GM12875 (cell line): ENCODE data around the gene TM4SF4.

ENCODE experiments used
- H3K4me3 ChIP-seq: one replicate; pipeline ENCODE4 v1.5.1; 2011; ENCODE audit warnings: low read depth, low read length, control low read depth
- TF ChIP-seq, protein P1 (sequence below): IDR thresholded peaks from 2 replicates; pipeline ENCODE4 v1.5.1; 2011; ENCODE audit warnings: low read depth, mild to moderate bottlenecking, control low read depth, inconsistent platforms, low read length, moderate library complexity, borderline replicate concordance; ENCODE audit not compliant: insufficient read depth

The TM4SF4 gene, protein sequence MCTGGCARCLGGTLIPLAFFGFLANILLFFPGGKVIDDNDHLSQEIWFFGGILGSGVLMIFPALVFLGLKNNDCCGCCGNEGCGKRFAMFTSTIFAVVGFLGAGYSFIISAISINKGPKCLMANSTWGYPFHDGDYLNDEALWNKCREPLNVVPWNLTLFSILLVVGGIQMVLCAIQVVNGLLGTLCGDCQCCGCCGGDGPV

DNA sequence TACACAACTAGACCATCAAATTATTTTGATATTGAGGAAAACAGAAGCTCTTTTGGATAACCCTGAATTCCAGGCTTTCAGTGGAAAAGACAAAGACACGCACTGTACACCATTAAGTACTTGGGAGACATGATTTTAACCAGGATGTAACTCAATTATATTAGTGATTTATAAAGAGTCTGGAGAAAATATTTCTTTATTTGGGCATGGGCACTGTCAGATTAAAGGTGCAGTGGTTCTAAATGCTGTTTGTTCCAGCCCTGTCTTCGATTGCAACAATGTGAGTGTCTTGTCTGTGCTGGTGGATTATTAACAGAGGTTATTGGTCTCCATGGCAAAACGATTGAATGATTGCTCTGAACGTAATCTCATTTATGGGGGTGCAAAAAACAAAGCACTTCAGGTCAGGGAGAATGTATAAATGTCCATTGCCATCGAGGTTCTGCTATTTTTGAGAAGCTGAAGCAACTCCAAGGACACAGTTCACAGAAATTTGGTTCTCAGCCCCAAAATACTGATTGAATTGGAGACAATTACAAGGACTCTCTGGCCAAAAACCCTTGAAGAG, at the start of gene TM4SF4:
TSS of gene TM4SF4 (plus strand) at position 448 of the 568 bp plus-strand sequence. CDS start 181 bp downstream, outside the sequence.
- no peak within 1 kb of the TSS for H3K4me3 ChIP-seq
- TF ChIP-seq, protein P1, sequence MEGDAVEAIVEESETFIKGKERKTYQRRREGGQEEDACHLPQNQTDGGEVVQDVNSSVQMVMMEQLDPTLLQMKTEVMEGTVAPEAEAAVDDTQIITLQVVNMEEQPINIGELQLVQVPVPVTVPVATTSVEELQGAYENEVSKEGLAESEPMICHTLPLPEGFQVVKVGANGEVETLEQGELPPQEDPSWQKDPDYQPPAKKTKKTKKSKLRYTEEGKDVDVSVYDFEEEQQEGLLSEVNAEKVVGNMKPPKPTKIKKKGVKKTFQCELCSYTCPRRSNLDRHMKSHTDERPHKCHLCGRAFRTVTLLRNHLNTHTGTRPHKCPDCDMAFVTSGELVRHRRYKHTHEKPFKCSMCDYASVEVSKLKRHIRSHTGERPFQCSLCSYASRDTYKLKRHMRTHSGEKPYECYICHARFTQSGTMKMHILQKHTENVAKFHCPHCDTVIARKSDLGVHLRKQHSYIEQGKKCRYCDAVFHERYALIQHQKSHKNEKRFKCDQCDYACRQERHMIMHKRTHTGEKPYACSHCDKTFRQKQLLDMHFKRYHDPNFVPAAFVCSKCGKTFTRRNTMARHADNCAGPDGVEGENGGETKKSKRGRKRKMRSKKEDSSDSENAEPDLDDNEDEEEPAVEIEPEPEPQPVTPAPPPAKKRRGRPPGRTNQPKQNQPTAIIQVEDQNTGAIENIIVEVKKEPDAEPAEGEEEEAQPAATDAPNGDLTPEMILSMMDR: no peak

DNA sequence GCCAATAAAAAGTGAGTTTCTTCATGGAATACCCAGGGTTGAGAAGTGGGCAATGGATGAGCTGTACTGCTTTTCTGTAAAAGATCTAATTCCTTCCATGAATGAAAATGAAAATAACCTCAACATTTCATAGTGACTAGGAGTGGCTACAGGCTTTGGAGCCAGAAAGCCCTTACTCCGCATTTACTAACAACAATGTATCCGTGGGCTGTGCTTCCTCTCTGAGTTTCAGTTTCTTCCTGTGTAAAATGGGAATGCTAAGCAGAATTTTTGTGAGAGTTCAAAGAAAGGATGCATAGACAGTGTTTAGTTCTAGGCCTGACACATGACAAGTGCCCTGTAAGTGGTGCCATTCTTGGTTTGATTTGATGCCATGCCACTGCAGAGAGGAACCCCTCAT, 49.6 kb upstream of the TM4SF4 start:
- TF ChIP-seq, protein P1: no peak
- H3K4me3 ChIP-seq: no peak overlapping the region

DNA sequence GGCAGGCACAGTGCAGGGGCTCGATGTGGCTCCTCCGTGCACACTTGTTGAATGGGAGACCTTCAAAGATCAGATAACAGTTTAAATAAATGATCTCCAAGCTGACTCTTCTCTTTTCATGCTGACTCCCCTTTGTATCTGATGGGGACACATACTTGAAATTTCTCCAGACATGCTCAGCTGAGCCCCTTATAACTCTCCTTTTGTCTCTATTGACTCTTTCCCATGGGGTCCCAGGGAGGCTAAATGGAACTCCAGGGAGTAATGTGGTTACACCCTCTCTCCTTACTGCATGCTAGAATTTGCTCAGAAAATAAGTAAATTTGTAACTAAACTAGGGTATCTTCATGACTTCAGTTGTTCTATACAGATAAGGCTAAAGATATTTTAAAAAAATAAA, 48.2 kb upstream of the TM4SF4 start:
- TF ChIP-seq, protein P1: no peak
- no peak overlapping the region for H3K4me3 ChIP-seq

DNA sequence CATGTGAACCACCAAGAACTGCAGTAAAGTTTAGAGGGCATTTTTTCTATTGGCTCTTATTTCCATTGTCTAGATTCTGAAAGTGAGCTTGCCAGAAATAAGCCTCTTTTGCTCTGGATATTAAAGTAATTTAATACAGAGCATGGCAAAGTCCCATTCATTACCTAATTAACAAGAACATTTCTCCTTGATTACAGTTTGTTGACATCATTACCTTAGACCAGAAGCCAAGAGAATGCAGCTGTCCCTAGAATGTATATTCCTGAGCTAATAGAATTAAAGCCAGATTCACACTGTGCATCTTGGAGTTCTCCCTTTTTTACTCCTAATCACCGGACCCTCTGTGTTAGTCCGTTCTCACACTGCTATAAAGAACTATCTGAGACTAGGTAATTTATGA, 46.4 kb upstream of the TM4SF4 start:
- H3K4me3 ChIP-seq: no peak overlapping the region
- TF ChIP-seq, protein P1: no peak

GRCh38 chr3:149430216-149430615, 44.3 kb upstream of the TM4SF4 start:
- TF ChIP-seq, protein P1: no peak
- no peak overlapping the region for H3K4me3 ChIP-seq

GRCh38 chr3:149432149-149432548, 42.3 kb upstream of the TM4SF4 start:
- no peak overlapping the region for H3K4me3 ChIP-seq
- TF ChIP-seq, protein P1: no peak
